ENCODE measurements around the gene COL5A2.

COL5A2 gene

DNA sequence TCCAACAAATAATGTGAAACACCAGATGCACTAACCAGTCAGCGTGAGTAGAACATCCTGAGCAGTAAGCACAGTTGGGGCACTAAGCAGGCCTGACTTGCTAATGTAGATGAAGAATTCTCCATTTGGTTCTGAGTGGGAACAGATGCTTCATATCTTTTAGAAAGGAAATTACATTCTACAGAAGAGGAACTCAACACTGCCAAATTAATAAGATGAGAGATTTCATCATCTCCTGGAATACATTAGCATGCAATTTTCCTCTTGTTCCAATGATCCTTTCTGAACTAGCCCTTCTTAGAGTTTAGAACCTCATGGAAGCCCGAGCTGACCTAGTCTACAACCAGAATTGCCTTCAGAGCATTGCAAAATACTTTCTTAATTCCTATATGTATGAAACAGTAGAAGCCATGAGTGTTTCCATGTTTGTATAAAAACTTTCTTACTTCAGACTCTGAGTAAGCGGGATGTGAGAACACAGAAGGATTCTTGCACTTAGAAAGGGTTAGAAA is 34.8 kb downstream of the COL5A2 start:
- FAIRE-seq = no peak

- FAIRE-seq = no peak
Observed at GRCh38 chr2:189143925-189144324, 35.6 kb downstream of the COL5A2 start.

DNA sequence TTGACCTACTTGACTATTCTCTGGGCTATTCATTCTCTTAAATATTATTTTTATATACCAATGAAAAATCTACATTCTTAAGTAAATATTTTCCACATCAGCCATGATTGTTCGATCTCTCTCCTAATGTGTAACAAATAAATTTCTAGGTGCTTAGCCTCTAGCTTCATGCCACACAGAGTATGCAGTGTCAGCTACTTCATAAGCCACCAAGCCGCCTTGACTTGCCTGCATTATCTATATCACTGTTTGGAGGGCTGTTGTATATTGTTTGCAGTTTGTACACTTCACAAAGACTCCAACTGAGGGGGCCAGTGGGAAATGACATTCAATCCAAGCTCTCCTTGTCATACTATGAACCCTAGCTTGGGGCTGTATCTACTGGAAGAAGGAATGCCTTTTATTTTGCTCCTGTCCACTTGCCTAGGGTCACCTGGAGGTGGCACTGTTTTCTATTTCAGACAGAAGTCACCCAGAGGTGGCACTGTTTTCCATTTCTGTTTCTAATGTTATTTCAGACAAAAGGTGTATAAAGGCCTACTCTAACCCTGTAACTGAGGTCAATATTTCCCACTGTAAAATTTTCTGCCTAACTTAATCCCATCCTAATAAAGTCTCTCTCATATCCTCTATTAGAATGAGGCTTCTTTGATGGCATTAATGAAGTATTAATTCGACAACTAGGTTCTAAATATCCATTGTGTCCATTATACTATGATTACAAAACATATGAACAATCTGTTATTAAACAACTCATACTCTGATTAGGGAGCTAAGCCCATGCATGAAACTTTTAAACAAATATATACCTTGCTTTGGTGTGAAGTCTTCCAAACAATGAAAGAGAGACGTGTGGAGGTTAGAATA is 36.4 kb downstream of the COL5A2 start:
- peak; percentile 95 for FAIRE-seq

DNA sequence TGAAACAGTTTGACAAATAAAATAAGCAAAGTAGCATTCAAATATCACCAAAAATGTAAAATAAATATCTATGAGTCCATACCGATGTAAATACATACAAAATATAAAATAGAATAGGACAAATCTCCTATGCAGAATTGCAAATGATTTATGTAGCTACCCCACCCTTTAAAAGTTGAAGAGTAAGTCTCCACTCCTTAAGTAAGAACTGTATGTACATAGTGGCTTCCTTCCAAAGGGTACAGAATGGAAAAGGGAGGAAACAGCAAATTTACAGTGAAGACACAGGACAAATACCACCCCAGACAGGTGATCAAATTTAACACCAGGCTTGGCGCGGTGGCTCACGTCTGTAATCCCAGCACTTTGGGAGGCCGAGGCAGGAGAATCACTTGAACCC is 40.8 kb downstream of the COL5A2 start:
- FAIRE-seq = no peak

DNA sequence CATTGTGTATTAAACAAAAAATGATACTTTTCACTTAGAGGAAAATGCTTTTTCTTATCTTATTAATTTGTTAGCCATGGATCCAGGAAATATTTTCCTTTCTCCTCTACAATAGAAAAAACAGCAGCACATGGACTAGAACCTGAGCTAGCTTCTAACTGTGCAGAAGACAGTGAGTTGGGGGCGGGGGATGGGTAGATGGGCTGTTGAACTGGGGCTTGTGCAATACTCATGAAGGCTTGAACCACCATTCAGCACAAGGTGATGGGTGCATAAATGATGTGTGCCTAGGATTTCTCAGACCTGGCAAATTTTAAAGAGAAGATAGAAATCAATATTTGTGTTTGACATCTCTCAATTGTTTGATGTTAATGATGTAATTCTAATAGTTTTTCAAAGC is 42.0 kb downstream of the COL5A2 start:
- no peak for FAIRE-seq

DNA sequence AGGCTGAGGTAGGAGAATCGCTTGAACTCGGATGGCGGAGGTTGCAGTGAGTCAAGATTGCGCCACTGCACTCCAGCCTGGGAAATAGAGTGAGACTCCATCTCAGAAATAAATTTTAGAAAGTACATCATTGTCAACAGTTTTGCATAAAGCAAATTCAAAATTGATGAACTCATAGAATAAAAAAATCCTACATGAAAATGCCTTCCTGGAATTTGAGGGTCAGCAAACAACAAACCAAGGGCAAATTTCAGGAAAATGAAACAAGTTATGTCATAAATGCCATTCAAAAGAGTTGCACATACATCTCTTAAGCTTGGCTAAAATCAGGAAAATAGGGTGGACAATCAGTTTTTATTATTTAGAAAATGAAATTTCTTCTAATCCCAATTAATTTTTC is 45.1 kb downstream of the COL5A2 start:
- FAIRE-seq = no peak

GRCh38 chr2:189131991-189132390 is 47.6 kb downstream of the COL5A2 start:
- FAIRE-seq = no peak

DNA sequence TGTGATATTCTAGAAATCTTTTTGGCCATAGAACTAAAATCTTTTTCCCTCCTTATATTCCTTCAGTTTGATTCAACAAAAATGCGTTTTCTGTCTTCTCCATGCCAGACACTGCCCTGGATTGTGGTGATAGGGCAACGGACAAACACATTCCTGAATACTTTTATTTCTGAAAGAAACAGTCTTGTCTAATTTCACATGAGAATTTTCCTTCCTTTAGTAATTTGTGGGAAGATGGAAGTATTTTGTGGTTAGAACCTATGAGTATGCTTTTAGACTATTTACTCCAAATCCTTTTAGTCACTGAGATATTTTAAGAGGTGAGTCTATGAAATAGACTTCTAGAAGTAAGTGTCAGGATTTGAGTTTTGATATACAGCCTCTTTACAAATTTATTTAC is 49.6 kb downstream of the COL5A2 start:
- FAIRE-seq = peak; percentile 65

GRCh38 chr2:189128970-189129369 is 50.6 kb downstream of the COL5A2 start:
- peak; percentile 91 for FAIRE-seq

- FAIRE-seq = peak; percentile 85
Observed at GRCh38 chr2:189127756-189128155, 51.8 kb downstream of the COL5A2 start.

DNA sequence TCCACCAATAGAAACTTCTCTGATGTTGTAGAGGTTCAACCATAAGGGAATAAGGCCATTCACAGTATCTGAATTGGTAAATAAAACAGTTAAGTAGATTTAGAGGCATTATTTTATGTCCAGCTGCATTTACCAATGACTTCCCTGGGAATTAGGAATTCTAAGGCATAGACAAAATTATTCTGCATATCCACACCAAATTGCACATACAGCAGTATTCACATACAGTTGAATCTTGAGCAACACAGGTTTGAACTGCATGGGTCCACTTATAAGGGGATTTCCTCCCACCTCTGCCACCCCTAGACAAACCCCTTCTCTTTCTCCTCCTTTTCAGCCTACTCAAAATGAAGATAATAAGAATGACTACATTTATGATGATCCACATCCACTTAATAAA is 54.4 kb downstream of the COL5A2 start:
- peak; percentile 76 for FAIRE-seq

- peak; percentile 98 for FAIRE-seq
Observed at GRCh38 chr2:189124175-189124574, 55.4 kb downstream of the COL5A2 start.

- no peak for FAIRE-seq
Observed at GRCh38 chr2:189118386-189118785, 61.2 kb downstream of the COL5A2 start.

GRCh38 chr2:189116979-189117378 is 62.6 kb downstream of the COL5A2 start:
- no peak for FAIRE-seq

DNA sequence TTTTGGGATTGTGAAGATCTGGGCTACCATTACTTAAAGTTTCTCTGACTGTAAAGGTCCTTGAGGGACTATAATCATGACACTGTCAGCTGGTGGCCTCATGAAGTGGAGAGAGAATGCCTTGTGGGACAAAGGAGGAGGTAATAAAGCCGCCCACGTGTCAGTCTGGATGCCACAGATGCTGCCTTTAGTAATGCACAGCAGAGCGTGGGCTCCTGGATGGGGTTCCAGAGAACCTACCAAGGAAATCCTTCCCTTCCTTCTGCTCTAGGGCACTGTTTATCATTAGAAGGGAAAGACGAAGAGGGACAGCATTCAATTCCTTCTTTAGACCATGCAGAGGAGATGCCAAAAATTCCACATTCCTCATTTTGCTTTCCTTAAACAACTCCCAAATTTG is 63.5 kb downstream of the COL5A2 start:
- no peak for FAIRE-seq

DNA sequence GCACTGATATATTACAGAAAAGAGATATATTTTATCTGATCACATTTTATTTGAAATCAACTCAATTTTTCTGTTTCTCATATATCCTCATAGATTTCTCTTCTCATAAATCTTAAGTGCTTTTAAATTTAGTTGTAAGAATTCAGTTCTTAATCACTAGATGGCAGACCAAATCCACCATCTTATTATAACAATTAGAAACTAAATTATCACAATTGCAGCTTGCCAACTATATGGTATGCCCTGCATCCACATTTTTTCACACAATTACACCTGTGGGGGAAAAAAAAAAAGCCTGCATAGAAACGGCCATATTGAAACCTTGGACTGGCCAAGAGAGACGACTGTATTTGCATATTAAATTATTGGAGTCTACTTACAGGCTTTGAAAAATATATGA is 64.4 kb downstream of the COL5A2 start:
- peak; percentile 77 for FAIRE-seq

GRCh38 chr2:189113963-189114362 is 65.6 kb downstream of the COL5A2 start:
- FAIRE-seq = no peak

GRCh38 chr2:189111063-189111715 is 68.4 kb downstream of the COL5A2 start:
- FAIRE-seq = no peak

DNA sequence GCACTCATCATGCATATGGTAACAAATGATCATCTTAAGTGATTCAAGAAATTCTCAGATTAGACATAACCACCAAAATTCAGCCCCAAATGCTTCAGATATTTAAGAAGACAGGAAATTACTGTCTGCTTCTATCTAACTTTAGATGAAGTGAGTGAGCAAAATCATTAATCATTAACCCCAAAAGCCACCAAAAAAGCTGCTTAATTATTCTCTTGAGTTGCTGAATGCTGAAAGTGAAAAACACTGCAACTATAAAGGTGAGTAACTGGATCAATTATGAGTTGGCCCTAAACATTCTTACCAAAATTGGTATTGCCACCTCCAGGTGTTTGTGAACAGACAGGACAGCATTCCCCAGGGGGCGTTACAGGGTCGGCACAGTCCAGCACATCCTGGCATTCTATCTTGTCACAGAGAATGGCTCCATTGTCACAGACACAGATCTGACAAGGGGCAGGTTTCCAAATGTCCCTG is 69.6 kb downstream of the COL5A2 start:
- no peak for FAIRE-seq

DNA sequence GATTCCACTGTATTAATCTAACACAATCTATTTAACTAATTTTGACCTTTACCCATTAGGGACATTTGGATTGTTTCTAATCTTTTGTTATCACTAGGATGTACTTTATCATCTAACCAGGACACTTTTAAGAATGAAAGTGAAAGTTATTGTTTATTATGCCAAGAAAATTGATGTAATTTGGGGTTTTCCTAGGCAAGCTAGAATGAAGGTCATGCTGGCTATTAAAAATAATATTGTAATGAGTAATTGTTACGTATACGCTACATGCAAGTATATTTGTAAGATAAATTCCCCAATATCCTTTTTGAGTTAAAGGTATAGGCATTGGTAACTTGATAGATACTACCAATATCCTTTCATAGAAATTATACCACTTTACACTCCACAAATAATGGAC is 74.6 kb downstream of the COL5A2 start:
- peak; percentile 30 for FAIRE-seq

DNA sequence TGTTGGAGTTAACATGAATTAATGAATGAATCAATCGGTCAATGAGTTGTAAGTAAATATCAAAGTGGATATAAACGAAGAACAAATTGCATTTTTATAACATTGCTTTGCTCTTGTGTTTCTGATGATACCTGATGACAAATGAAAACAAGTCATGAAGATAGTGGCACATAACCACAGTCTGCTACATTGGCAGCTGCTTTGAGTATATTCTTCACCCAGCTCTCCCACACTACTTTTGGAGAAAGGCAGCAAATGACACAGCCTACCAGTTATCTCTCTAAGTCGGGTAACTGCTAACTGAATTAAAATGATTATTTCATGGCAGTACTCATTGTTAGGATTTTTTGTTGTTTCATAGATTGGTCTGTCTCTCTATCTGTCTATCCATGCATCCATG is 76.8 kb downstream of the COL5A2 start:
- FAIRE-seq = no peak

DNA sequence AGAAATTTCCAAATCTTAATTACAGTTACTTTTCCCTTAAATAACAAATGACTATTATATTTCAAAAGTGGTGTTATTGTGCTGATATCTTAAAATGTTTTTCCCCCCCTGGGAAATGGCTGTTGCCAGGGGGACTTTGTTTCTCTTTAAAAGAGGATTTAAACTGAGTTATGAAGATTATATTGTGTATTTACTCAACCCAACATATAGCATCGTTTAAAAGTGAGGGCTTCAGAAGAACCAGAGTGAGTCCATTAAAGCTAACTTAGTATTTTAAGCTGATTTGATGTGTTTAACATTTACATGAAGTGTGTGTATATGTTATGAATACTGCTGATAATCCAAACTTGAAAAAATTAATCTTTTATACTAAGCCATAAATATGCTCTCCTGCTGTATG is 81.6 kb downstream of the COL5A2 start:
- no peak for FAIRE-seq

- no peak for FAIRE-seq
Observed at GRCh38 chr2:189096769-189097447, 82.7 kb downstream of the COL5A2 start.

GRCh38 chr2:189095101-189095500 is 84.5 kb downstream of the COL5A2 start:
- no peak for FAIRE-seq

Data from G401.6 (cell line).